GM18858 (cell line): ENCODE measurements around the gene GJB3.
"Not testable (repeated sequence)": the region's sequence is repeated elsewhere in the genome, so short reads cannot be mapped to it uniquely, and the experiment has no call there.

Experiments used
- ATAC-seq: cut with Tn5 transposase; IDR thresholded peaks from one replicate; pipeline ENCODE4 v1.9.1; 2021; ENCODE audit not compliant: unreplicated experiment

GJB3 gene

DNA sequence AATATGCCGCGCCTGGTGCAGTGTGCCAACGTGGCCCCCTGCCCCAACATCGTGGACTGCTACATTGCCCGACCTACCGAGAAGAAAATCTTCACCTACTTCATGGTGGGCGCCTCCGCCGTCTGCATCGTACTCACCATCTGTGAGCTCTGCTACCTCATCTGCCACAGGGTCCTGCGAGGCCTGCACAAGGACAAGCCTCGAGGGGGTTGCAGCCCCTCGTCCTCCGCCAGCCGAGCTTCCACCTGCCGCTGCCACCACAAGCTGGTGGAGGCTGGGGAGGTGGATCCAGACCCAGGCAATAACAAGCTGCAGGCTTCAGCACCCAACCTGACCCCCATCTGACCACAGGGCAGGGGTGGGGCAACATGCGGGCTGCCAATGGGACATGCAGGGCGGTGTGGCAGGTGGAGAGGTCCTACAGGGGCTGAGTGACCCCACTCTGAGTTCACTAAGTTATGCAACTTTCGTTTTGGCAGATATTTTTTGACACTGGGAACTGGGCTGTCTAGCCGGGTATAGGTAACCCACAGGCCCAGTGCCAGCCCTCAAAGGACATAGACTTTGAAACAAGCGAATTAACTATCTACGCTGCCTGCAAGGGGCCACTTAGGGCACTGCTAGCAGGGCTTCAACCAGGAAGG, 4.3 kb downstream of the GJB3 start:
- ATAC-seq = no peak

DNA sequence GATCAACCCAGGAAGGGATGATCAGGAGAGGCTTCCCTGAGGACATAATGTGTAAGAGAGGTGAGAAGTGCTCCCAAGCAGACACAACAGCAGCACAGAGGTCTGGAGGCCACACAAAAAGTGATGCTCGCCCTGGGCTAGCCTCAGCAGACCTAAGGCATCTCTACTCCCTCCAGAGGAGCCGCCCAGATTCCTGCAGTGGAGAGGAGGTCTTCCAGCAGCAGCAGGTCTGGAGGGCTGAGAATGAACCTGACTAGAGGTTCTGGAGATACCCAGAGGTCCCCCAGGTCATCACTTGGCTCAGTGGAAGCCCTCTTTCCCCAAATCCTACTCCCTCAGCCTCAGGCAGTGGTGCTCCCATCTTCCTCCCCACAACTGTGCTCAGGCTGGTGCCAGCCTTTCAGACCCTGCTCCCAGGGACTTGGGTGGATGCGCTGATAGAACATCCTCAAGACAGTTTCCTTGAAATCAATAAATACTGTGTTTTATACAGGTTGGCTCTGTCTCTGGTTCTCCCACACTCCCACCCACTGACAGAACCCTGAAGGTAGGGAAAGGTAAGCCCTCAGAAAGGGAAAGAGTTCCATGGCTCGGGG, 5.0 kb downstream of the GJB3 start:
- no peak for ATAC-seq

DNA sequence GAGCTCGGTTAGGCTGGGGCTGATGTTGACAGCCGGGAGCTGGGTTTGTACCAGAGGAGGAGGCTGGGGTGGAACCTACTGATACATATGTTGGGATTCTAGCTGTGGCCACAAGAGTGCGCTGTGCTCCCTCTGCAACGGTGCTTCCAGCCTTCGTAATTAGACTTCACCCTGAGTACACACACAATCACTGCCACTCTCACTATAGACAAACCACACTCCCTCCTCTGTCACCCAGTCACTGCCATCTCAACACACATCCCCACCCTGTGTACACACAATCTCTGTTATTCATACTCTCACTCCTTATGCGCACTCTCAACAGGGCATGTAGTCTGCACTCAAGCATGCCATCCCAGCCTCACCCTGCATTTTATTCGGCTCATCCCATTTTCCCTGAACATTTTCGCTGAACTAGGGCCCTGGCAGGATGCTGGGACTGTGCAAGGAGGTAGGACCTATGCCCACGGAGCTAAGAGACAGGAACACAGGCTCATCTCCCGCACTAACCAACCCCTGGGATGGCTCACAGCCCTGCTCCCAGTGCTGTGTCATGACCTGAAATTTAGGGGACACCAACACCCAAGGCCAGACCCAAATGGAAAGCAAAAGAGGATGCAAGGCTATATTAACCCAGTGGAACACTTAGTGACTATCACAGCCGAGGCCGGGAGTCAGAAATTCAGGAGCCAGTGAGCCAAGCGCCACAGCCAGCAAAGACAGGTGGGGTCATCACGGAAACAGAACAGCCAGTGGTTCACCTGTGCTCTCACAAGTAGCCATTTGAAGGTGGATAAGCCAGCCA, 5.7 kb downstream of the GJB3 start:
- no peak for ATAC-seq

DNA sequence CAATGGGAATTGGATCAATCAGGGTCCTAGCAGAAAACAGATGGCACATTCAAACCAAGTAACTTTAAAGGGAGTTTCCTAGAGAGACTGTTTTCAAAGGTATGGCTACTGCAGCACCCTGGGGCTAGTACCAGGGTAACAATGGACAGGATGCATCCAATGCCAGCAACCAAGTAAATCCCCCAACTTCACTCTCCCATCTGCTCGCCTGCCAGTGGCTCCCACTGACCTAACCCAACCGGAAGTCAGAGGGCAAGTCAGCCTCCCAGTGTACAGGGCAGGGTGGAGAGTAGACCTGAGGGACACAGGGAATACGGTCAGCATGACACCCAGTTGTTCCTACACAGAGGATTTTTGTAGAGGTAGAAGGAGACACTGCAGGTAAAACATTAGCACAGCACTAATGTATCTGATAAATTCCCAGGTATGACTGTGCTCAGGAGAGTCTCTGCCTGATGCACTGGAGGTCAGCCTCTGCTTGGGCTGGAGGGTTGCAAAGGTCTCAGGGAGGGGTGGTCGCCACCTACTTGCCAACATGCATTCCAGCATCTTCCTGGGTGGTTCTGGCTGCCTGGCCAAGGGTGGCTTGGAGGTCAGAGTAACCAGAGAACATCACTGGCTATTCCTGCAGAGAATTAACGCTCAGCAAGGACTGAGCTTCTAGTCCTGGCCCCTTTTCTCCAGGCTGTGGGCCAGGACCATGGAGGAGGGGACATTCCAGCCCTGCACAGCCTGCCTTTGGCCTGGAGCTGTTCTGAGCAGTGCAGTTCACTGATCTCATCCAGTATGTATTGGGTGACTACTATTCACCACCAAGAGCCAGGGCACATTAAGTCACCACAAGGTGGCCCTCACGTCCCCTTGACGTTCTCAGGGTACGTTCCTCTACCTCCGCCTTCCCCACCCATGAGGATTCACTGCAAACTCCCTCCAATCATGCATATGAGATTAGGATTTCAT, 6.7 kb downstream of the GJB3 start:
- ATAC-seq = no peak

DNA sequence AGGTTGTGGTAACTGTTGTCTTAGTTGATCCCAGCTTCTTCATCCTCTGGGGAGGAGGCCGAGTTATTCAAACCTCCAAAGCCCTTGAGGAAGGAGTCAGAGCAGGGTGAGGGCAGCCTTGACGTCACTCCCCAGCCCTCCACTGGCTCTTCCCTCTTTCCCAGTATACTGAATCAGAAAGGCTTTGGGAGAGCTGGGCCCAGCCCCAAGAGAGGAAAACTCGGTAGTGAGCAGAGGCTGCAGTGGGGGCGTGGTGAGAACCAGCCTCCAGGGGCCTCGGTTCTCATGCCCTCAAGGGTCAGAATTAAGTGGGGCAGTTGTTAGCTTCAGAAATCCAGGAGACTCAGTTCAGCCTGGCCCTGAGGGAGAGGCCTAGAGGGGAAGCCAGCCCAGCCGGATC, 10.0 kb downstream of the GJB3 start:
- no peak for ATAC-seq

DNA sequence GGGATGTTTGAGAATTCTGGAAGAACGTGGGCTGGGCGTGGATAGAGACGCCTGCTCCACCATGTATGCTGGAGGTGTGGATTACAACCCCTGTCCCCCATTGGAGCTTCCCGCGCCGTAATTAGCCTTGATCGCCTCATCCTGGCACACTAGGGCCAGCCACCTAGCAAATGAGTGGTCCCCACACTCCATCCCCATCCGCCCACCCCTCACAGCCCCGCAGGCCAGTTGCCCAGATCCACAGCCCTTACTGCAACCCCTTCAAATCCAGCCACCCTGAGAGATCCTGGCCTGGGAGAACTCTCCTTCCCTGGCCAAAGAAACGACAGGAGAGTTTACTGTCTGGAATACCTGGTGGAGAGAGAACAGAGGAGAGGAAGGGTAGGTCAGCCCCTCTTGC, 11.4 kb downstream of the GJB3 start:
- no peak for ATAC-seq

DNA sequence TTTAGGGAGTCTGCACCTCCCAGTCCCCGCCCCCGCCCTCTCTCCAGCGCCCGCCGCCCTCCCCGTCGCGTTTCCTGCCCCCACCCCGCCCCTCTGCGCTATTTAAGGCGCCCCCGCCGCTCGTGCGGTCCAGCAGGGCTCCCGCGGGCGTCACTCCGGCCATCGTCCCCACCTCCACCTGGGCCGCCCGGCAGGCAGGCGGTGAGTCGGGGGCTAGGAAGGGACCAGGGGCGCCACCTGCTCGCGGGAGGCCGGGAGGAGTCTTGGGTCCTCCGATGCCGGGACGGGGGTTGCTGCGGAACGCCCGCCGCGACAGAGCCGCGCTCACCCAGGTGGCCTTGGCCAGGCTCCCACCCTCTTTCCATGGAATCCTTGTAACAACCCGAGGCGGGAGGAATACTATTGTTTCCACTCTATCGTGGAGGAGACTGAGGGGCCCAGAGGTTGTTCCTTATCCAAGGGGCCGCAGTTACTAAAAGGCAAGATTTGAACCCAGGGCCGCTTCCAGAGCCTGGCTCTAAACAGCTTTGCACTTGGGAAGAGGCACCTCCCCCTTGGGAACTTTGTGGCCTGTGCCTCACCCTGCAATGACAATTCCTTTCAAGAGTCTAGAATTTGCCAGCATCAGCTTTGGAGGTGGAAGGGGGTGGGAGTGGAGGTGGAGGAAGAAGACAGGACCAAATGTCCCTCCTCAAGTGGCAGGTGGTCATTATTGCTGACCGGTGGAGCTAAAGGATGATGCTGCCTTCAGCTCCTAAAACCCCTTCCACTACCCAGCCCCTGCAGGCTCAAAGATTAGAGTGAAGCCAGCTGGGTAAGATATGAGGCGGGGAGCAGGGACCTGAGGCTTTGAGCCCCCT, 12.1 kb downstream of the GJB3 start, which contains the start of gene GJA4:
TSS of gene GJA4 (plus strand) at position 132 of the 860 bp plus-strand sequence. CDS start 1,215 bp downstream, outside the sequence.
- ATAC-seq = no peak

DNA sequence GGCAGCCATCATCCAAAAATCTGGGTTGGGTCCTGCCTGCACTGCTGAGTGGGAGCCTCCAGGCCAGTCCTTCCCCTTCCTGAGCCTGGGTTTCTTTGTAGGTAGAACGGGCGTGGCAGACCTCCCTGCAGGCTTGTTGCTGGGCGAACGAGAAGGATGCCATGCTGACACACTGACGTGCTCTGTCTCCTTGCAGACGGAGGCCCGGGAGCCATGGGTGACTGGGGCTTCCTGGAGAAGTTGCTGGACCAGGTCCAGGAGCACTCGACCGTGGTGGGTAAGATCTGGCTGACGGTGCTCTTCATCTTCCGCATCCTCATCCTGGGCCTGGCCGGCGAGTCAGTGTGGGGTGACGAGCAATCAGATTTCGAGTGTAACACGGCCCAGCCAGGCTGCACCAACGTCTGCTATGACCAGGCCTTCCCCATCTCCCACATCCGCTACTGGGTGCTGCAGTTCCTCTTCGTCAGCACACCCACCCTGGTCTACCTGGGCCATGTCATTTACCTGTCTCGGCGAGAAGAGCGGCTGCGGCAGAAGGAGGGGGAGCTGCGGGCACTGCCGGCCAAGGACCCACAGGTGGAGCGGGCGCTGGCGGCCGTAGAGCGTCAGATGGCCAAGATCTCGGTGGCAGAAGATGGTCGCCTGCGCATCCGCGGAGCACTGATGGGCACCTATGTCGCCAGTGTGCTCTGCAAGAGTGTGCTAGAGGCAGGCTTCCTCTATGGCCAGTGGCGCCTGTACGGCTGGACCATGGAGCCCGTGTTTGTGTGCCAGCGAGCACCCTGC, 13.2 kb downstream of the GJB3 start:
- ATAC-seq = no peak

DNA sequence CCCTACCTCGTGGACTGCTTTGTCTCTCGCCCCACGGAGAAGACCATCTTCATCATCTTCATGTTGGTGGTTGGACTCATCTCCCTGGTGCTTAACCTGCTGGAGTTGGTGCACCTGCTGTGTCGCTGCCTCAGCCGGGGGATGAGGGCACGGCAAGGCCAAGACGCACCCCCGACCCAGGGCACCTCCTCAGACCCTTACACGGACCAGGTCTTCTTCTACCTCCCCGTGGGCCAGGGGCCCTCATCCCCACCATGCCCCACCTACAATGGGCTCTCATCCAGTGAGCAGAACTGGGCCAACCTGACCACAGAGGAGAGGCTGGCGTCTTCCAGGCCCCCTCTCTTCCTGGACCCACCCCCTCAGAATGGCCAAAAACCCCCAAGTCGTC, 13.8 kb downstream of the GJB3 start:
- no peak for ATAC-seq

DNA sequence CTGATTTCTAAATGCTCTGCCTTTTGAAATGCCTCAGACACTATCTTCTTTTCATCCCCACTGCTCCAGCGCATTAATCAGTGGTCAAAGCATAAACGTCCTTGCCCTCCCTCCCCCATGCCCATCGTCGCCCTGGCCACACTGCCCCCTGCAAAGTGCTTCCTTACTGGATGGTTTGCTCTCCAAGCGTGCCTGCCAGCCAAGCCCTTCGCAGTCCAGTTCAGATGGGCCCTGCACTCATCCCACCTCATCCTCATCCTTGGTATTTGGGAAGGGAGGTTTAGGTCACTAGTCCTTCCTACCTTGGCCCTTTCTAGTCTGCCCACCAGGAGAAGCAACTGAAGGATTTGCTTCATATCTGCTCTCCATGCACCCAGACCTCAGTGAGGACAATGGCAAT, 14.9 kb downstream of the GJB3 start:
- no peak for ATAC-seq

DNA sequence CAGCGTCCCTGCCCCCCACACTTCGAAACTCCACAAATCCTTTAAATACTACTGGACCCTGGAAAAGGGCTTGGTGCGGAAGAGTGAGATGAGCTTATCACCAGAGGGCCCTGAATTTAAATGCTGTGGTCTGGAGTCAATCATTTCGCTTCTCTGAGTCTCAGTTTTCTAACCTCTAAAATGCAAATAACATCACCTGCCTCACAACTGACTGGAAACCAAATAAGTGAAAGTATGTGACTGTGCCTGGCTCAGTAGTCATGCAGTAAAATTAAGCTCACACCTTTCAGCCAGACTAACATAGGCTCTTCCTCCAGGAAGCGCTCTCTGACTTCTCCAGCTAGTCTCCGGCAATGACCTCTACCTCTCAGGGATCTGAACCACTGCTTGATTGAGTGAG, 16.0 kb downstream of the GJB3 start:
- no peak for ATAC-seq

DNA sequence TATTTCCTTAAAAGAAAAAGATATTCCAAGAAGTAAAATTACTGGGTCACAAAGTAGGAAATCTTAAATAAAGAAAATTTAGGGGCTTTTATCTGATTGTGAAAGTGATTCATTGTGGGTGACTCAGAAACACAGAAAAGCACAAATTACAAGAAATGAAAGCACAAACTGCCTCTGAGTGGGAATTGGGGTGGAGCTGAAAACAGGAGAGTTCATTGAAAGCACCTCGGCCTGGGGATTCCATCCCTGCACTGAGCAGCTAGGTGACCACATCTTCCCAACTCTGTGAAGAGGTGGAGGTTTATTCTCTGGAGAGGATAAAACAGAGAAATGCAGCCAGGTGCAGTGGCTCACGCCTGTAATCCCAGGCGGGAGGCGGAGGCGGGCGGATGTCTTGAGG, 19.2 kb downstream of the GJB3 start:
- no peak for ATAC-seq

DNA sequence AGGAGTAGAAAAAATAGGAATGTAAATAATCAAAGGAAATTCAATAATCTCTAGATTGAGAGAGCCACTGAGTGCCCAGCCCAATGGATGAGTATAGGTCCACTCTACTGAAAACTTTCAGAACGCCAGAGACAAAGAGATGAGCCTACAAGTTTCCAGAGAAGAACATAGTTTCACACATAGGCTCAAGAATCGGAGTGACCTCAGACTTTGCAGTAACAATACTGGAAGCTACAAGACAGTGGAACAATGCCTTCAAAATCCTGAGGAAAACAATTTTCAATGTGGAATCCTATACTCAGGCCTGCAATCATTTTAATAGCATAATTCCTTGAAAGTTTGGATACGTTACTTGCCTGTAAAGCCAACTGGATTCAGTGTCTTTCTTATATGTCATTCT, 22.8 kb downstream of the GJB3 start:
- ATAC-seq = no peak

DNA sequence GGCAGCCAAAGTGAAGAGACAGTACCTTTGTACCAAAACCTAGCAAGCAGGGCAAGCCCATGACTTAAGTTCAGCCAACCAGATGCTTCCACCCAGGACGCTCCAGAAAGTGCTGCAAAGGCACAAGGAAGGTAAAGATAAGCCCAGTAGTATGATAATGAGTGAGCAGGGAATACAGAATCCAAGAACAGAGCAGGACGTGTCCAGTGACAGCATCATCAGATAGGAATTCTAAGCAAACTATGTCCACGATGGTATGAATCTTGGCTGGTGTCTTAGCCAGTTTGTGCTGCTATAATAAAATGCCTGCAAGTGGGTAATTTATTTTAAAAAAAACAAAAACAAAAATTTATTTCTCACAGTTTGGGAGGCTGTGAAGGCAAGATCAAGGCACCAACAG, 25.4 kb downstream of the GJB3 start:
- no peak for ATAC-seq

DNA sequence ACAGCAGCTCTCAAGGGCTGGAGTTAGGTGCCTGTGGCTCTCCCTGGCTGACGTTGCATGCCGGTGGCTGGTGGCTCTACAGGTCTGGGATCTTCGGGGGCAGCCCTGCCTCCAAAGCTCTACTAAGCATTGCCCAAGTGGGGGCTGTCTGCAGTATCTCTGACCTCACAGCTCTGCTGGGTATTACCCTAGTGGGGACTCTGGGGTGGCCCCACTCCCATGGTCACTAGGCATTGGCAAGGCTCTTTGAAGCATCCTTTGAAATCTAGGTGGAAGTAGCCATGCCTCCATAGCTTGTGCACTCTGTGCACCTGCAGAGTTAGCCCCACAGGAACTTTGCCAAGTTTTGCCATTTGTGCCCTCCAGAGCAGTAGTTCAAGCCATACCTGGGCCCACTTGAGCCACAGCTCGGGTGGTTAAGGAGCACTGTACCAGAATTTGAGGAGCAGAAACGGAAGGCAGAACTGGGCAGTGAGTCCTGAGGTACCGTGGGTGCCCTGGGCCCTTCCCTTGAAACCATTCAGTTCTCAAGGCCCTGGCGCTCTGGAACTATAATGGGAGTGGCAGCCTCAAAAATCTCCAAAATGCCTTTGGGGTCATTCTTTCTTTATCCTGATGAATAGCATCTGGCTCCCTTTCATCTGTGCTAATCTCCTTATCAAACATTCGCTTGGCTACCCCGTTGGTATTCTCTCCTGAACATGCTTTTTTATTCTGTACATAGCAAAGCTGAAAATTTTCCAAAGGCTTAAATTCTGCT, 27.2 kb downstream of the GJB3 start:
- ATAC-seq = no peak

DNA sequence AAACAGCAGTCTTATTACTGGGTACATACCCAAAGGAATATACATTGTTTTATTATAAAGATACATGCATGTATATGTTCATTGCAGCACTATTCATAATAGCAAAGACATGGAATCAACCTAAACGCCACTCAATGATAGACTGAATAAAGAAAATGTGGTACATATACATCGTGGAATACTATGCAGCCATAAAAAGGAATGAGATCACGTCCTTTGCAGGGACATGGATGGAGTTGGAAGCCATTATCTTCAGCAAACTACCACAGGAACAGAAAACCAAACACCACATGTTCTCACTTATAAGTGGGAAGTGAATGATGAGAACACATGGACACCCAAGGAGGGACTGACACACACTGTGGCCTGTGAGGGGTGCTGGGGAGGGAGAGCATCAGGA, 29.8 kb downstream of the GJB3 start:
- not testable (repeated sequence) for ATAC-seq

DNA sequence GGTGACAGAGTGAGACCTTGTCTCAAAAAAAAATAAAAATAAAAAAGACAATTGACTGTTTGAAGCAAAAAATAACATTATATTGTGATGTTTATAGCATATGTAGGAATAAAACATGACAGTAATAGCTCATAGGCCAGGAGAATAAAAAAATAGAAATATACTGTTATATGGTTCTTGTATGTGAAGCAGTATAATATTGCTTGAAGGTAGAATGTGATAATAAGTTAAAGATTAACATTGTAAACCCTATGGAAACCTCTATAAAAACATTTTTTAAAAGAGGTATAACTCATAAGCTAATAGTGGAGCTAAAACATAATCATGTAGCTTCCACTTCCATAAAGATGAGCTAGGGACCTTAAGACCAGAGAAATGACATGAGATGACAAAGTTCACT, 35.3 kb downstream of the GJB3 start:
- ATAC-seq = no peak

DNA sequence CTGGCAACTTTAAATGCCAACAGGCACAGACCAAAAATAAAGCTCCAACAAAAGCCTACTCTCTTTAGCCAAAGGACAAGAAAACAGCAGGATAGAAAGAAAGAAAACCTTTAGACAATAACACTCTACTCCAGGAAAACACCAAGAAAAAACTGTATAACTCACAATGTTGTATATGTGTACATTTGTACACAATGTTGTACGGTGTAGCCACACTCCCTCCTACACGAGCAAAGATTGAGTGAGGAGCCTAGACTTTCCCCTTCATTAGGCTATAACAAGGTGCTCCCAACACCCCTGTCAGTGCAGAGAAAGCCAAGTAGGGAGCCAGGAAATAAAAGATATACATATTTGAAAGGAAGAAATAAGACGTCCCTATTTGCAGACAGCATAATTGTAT, 35.8 kb downstream of the GJB3 start:
- ATAC-seq = no peak

DNA sequence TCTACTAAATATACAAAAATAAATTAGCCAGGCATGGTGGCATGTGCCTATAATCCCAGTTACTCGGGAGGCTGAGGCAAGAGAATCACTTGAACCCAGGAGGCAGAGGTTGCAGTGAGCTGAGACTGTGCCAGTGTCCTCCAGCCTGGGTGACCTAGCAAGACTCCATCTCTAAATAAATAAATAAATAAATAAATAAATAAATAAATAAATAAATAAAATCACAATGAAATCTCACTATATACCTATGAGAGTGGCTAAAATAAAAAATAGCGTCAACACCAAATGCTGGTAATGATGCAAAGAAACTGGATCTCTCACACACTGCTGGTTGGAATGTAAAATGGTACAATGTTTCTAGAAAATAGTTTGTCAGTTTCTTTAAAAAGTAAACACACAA, 37.8 kb downstream of the GJB3 start:
- ATAC-seq = not testable (repeated sequence)
